H9 (cell line): ENCODE results near the gene INPP4A. TPM values are rescaled to one million over a fixed set of nuclear protein-coding genes. Genes with fewer than 3 reads are reported as not detected.

ENCODE experiments used
- DNase-seq: peaks from one replicate; pipeline ENCODE4 v3.0.0-alpha.2; 2017
- H2AFZ ChIP-seq: one replicate; pipeline ENCODE4 v1.6.1; 2013; ENCODE audit warnings: mild to moderate bottlenecking, low read length, control low read depth, moderate library complexity
- H2AK5ac ChIP-seq: 2 replicates; pipeline ENCODE4 v1.6.1; 2013; ENCODE audit warnings: low read length, control low read depth, mixed read lengths; ENCODE audit not compliant: insufficient read length
- H2BK120ac ChIP-seq: one replicate; pipeline ENCODE4 v1.6.1; 2013; ENCODE audit warnings: low read depth, mild to moderate bottlenecking, low read length, control low read depth, inconsistent platforms; ENCODE audit not compliant: poor library complexity, severe bottlenecking
- H2BK12ac ChIP-seq: 2 replicates; pipeline ENCODE4 v1.6.1; 2013; ENCODE audit warnings: low read length, control low read depth, mixed read lengths, low read depth; ENCODE audit not compliant: insufficient read length
- H2BK15ac ChIP-seq: 2 replicates; pipeline ENCODE4 v1.6.1; 2013; ENCODE audit warnings: low read depth, low read length, control low read depth
- H2BK20ac ChIP-seq: one replicate; pipeline ENCODE4 v1.6.1; 2013; ENCODE audit warnings: low read depth, mild to moderate bottlenecking, low read length, control low read depth, inconsistent platforms; ENCODE audit not compliant: poor library complexity, severe bottlenecking
- H2BK5ac ChIP-seq: 2 replicates; pipeline ENCODE4 v1.6.1; 2013; ENCODE audit warnings: low read length, control low read depth, mixed read lengths; ENCODE audit not compliant: insufficient read length
- H3K14ac ChIP-seq: 2 replicates; pipeline ENCODE4 v1.6.1; 2013; ENCODE audit warnings: low read length, control low read depth; ENCODE audit not compliant: insufficient read depth
- H3K18ac ChIP-seq: 2 replicates; pipeline ENCODE4 v1.6.1; 2013; ENCODE audit warnings: low read depth, mild to moderate bottlenecking, mixed read lengths, low read length, control low read depth; ENCODE audit not compliant: insufficient read length
- H3K23ac ChIP-seq: 2 replicates; pipeline ENCODE4 v1.6.1; 2013; ENCODE audit warnings: low read length, control low read depth, mixed read lengths, low read depth; ENCODE audit not compliant: insufficient read length
- H3K23me2 ChIP-seq: 2 replicates; pipeline ENCODE4 v1.6.1; 2013; ENCODE audit warnings: low read depth, mild to moderate bottlenecking, mixed read lengths, low read length, control low read depth; ENCODE audit not compliant: insufficient read length, poor library complexity, severe bottlenecking
- H3K27ac ChIP-seq: 2 replicates; pipeline ENCODE4 v1.5.1; 2013; ENCODE audit warnings: low read length, control low read depth, mixed read lengths, low read depth; ENCODE audit not compliant: insufficient read length
- H3K27me3 ChIP-seq: 2 replicates; pipeline ENCODE4 v1.6.1; 2013; ENCODE audit warnings: low read length, control low read depth, inconsistent platforms; ENCODE audit not compliant: insufficient read depth
- H3K4ac ChIP-seq: 2 replicates; pipeline ENCODE4 v1.6.1; 2013; ENCODE audit warnings: low read depth, mild to moderate bottlenecking, control low read depth, inconsistent platforms, low read length, moderate library complexity
- H3K4me1 ChIP-seq: 2 replicates; pipeline ENCODE4 v1.6.1; 2013; ENCODE audit warnings: low read length, control low read depth, inconsistent platforms; ENCODE audit not compliant: insufficient read depth
- H3K4me2 ChIP-seq: 2 replicates; pipeline ENCODE4 v1.6.1; 2013; ENCODE audit warnings: low read length, control low read depth, mixed read lengths; ENCODE audit not compliant: insufficient read length, insufficient read depth
- H3K56ac ChIP-seq: 2 replicates; pipeline ENCODE4 v1.6.1; 2013; ENCODE audit warnings: low read depth, mild to moderate bottlenecking, mixed read lengths, low read length, control low read depth; ENCODE audit not compliant: insufficient read length
- H3K79me1 ChIP-seq: 2 replicates; pipeline ENCODE4 v1.6.1; 2013; ENCODE audit warnings: low read depth, mild to moderate bottlenecking, moderate library complexity, low read length, control low read depth, inconsistent platforms; ENCODE audit not compliant: insufficient read depth, poor library complexity, severe bottlenecking
- H3K79me2 ChIP-seq: 2 replicates; pipeline ENCODE4 v1.6.1; 2013; ENCODE audit warnings: low read length, control low read depth, inconsistent platforms; ENCODE audit not compliant: insufficient read depth
- H3K9ac ChIP-seq: 2 replicates; pipeline ENCODE4 v1.6.1; 2013; ENCODE audit warnings: low read length, control low read depth, mixed read lengths; ENCODE audit not compliant: insufficient read length; ENCODE audit errors: extremely low read depth
- H3K9me3 ChIP-seq: one replicate; pipeline ENCODE4 v1.6.1; 2013; ENCODE audit warnings: low read depth, low read length, inconsistent platforms; ENCODE audit not compliant: control insufficient read depth
- H3T11ph ChIP-seq: one replicate; pipeline ENCODE4 v1.6.1; 2013; ENCODE audit warnings: mild to moderate bottlenecking, low read length, control low read depth, inconsistent platforms
- H4K20me1 ChIP-seq: one replicate; pipeline ENCODE4 v1.6.1; 2013; ENCODE audit not compliant: control insufficient read depth, insufficient read length, insufficient read depth
- H4K5ac ChIP-seq: 2 replicates; pipeline ENCODE4 v1.6.1; 2013; ENCODE audit warnings: low read depth, mild to moderate bottlenecking, mixed read lengths, low read length, control low read depth; ENCODE audit not compliant: insufficient read length
- H4K8ac ChIP-seq: replicated peaks from 2 replicates; pipeline ENCODE4 v1.6.1; 2013; ENCODE audit warnings: low read length, control low read depth, mixed read lengths, low read depth; ENCODE audit not compliant: insufficient read length
- H4K91ac ChIP-seq: 2 replicates; pipeline ENCODE4 v1.6.1; 2013; ENCODE audit warnings: low read depth, mild to moderate bottlenecking, moderate library complexity, mixed read lengths, low read length, control low read depth; ENCODE audit not compliant: insufficient read length
- H3K27ac Mint-ChIP-seq, 3 experiments: 2 replicates in 2 of 3; 3 replicates in 1 of 3; pipeline ENCODE4 v1.8.0; 2020 to 2021; ENCODE audit warnings: mixed read lengths in 3 of 3, mild to moderate bottlenecking in 1 of 3, moderate library complexity in 1 of 3
- H3K27me3 Mint-ChIP-seq: 2 replicates; pipeline ENCODE4 v1.8.0; 2021; ENCODE audit warnings: low read depth, mild to moderate bottlenecking, moderate library complexity, mixed read lengths
- H3K36me3 Mint-ChIP-seq, 3 experiments: 2 replicates in 2 of 3; 3 replicates in 1 of 3; pipeline ENCODE4 v1.8.0; 2020 to 2021; ENCODE audit warnings: low read depth in 3 of 3, mixed read lengths in 3 of 3; ENCODE audit not compliant: insufficient read depth in 1 of 3
- H3K4me1 Mint-ChIP-seq, 2 experiments: 2 replicates each; pipeline ENCODE4 v1.8.0; 2020; ENCODE audit warnings: mixed read lengths in 2 of 2
- H3K4me3 Mint-ChIP-seq, 2 experiments: 2 replicates in 1 of 2; 3 replicates in 1 of 2; pipeline ENCODE4 v1.8.0; 2020 to 2021; ENCODE audit warnings: mild to moderate bottlenecking in 2 of 2, mixed read lengths in 2 of 2, moderate library complexity in 1 of 2
- H3K9me3 Mint-ChIP-seq, 2 experiments: 2 replicates in 1 of 2; 3 replicates in 1 of 2; pipeline ENCODE4 v1.8.0; 2020; ENCODE audit warnings: mild to moderate bottlenecking in 2 of 2, mixed read lengths in 2 of 2, moderate library complexity in 1 of 2
- CTCF ChIP-seq: fragments of 200-600 bp; sonication (generic); conservative IDR thresholded peaks from 3 replicates; pipeline ENCODE4 v1.8.0; 2021; ENCODE audit warnings: antibody characterized with exemption, mild to moderate bottlenecking
- WGBS: extraction: QIAGEN DNeasy Blood & Tissue Kit; methylation state at CpG from one replicate; pipeline ENCODE4 v1.1.7; 2013; ENCODE audit warnings: missing lambda C conversion rate, low lambda C conversion rate, mixed read lengths; ENCODE audit not compliant: insufficient read length; ENCODE audit errors: extremely low coverage; 5-methylcytosine and 5-hydroxymethylcytosine counted together
- total RNA-seq: library from RNA; stranded (reverse); gene quantifications from 2 replicates; pipeline ENCODE4 v1.2.1, GENCODE V29; 2021

The INPP4A gene
- total RNA-seq, 1 experiment from 2014 or later = 55.2 TPM

GRCh38 chr2:98446850-98447249 is 2.2 kb downstream of the INPP4A start:
- H3K79me1 ChIP-seq = peaks cover 8% of the 10 kb centered on the region
- no peak for TF ChIP-seq CTCF
- no peak for DNase-seq
- H2AK5ac ChIP-seq = no peak overlapping the region
- no peaks in the 10 kb centered on the region for H3K27me3 Mint-ChIP-seq
- peaks cover 72 to 79% of the 10 kb centered on the region in 2 experiments for H3K4me1 Mint-ChIP-seq
- H3K23ac ChIP-seq = no peak overlapping the region
- H3K9ac ChIP-seq = no peak overlapping the region
- no peak overlapping the region for H3K27ac Mint-ChIP-seq
- H4K91ac ChIP-seq = no peak overlapping the region
- no peaks in the 10 kb centered on the region for H4K20me1 ChIP-seq
- H3K79me2 ChIP-seq = peaks cover 14% of the 10 kb centered on the region; the same call in 1 of the 2 replicates
- no peak overlapping the region for H3K14ac ChIP-seq
- no peaks in the 10 kb centered on the region for H3K9me3 ChIP-seq
- H3K27ac ChIP-seq = no peak overlapping the region
- no peak overlapping the region for H2AFZ ChIP-seq
- peaks cover 8% of the 10 kb centered on the region for H3K23me2 ChIP-seq
- H3K56ac ChIP-seq = no peak overlapping the region
- H3K4me2 ChIP-seq = no peak overlapping the region
- H2BK5ac ChIP-seq = no peak overlapping the region
- no peaks in the 10 kb centered on the region for H3K36me3 Mint-ChIP-seq
- no peak overlapping the region for H4K8ac ChIP-seq
- no peaks in the 10 kb centered on the region for H3K9me3 Mint-ChIP-seq
- H3K18ac ChIP-seq = no peak overlapping the region
- no peaks in the 10 kb centered on the region for H3K27me3 ChIP-seq
- no peak overlapping the region for H2BK20ac ChIP-seq
- no CpG with 5 or more reads among the region's 6 CpGs for WGBS
- no peak overlapping the region for H3T11ph ChIP-seq
- H3K4ac ChIP-seq = no peak overlapping the region
- H2BK12ac ChIP-seq = no peak overlapping the region
- H2BK120ac ChIP-seq = no peak overlapping the region
- peaks cover 5% of the 10 kb centered on the region for H3K4me1 ChIP-seq
- peak overlapping the region; percentile 82 to 90; a peak in 4 of 5 replicates for H3K4me3 Mint-ChIP-seq
- H4K5ac ChIP-seq = no peak overlapping the region
- no peak overlapping the region; the same call in 1 of the 2 replicates for H2BK15ac ChIP-seq
